Measurements from ENCODE around the gene ELAVL1.
A peak's percentile ranks its signal among the peaks of the same experiment; 100 is the strongest.
"Not testable (repeated sequence)": the region's sequence is repeated elsewhere in the genome, so short reads cannot be mapped to it uniquely, and the experiment has no call there.

Gene ELAVL1

GRCh38 chr19:7968008-7968795 lies 37.2 kb downstream of the ELAVL1 start:
- DNase-seq: no peak

GRCh38 chr19:7965921-7966665 lies 39.3 kb downstream of the ELAVL1 start:
- DNase-seq: no peak

- no peak for DNase-seq
Observed at GRCh38 chr19:7965259-7965841, 40.1 kb downstream of the ELAVL1 start.

- DNase-seq: no peak
Observed at GRCh38 chr19:7963566-7963965, 41.9 kb downstream of the ELAVL1 start.

DNA sequence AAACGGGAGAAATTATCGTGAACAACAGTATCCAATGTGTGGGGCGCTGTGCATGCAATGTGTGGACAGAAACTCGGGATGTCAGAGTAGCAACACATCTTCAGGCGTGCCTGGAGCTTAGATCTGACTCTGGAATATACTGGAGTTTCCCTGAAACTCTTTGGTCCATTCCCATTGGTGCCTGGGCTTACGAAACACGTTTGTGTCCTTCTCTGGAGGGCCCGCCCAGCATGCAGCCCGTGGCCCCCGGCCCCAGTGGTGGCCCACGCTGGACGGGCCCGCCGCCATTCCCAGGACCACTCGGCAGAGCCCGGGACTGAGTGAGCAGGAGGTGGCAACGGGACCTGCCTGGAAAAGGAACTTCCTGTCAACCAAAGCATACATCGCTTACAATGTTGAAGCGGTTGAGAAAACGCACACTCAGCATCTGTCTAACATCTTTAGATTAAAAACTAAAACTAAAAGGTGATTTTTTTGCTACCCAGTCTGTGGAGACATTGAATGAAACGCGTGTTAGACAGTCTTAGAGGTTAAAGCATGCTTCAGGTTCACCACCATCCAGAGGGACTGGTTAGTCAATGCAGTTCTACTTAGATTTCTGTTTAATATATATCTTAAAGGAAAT lies 42.7 kb downstream of the ELAVL1 start:
- no peak for DNase-seq

GRCh38 chr19:7961920-7962626 lies 43.4 kb downstream of the ELAVL1 start:
- no peak for DNase-seq

- not testable (repeated sequence) for DNase-seq
Observed at GRCh38 chr19:7961082-7961481, 44.4 kb downstream of the ELAVL1 start.

DNA sequence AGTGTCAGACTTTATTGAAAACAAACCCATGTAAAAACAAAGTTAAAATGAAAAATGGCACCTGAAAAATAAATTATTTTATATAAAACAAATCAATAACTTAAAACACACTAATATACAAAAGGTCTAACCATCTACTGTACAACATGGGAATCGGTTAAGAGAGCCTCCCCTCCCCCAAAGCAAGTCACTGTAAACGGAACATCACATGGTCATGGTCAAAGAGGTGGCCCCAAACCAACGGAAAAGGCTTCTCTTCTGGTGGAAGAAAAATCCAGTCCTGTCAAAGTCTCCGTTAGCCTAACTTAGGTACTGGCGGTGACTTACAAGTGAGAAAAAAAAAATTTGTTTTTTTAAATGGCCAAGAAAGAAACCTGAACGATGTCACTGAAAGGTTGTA lies 46.2 kb downstream of the ELAVL1 start:
- DNase-seq: no peak

DNA sequence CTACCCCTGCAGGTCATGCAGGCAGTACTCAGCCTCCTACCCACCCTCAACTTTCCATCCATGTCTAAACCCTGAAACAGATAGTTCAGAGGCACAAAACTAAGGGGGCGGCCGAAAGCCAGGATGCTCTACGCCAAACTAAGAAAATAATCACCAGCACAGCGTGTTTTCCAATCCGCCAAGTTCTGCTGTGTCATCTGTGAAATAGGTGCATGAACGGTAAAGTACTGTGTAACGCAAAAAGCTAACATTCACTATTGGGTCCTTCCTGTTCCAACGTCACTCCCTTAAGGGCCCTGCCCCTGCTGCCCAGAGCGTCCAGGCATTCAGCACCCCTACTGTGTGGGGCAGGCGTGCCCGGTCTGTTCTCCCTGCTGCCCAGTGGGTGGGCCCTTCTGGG lies 49.7 kb downstream of the ELAVL1 start:
- DNase-seq: no peak

- DNase-seq: no peak
Observed at GRCh38 chr19:7953576-7953975, 51.9 kb downstream of the ELAVL1 start.

- no peak for DNase-seq
Observed at GRCh38 chr19:7953060-7953459, 52.4 kb downstream of the ELAVL1 start.

DNA sequence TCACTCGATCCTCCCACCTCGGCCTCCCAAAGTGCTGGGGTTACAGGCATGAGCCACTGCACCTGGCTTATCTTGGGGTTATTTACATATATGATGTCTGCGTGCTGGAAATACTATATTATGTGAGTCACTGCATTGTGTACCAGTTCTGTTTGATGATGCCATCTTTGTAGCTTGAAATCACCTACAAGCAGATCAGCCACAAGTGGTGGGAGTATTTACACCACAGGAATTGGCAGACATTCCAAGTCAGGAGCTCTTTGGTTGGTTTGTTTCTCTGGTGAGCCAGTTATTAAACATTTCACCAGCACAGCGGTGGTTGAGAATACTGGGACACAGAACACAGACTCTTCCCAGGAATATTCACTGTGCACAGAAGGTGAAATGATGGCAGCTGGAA lies 57.5 kb downstream of the ELAVL1 start:
- no peak for DNase-seq

- peak; percentile 83 for DNase-seq
Observed at GRCh38 chr19:7944177-7944761, 61.2 kb downstream of the ELAVL1 start.

DNA sequence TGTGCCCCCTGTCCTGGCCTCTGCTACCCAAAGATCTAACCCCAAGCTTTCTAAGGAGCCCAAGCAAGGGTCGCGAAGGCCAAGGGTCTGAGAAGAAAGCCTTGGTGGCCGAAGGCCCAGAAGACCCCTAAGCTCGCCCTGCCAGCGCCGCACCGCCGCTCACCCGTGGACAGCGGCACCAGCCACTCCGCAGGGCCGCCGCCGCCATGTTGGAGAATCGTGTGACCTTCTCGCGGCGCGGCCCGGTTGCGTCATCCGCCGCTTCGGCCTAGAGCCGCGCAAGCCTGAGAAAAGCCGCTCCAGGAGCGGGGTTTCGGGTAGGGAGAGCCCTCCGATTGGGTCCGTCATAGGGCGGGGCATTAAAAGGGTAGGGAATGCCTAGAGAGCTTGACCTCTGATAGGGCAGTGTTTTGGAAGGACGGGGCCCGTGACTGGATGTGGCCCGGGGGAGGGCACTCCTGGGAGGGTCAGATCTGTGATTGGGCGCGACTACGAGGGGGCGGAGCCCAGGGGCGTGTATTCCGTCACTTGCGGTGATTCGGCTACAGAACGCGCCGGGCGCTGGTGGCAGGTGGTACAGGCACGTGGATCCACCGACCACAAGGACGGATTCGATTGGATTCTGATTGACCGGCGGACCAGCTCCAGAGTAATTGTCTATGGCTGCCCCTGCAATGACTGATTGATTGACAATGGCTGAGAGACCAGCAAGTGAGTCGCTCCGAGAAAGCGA lies 61.8 kb downstream of the ELAVL1 start, which contains the start of gene TIMM44:
Gene TIMM44, minus strand, starts transcription at position 223 of the 733 bp plus-strand sequence. Its CDS starts 15 bp downstream, at position 208.
- DNase-seq: peak; percentile 99

DNA sequence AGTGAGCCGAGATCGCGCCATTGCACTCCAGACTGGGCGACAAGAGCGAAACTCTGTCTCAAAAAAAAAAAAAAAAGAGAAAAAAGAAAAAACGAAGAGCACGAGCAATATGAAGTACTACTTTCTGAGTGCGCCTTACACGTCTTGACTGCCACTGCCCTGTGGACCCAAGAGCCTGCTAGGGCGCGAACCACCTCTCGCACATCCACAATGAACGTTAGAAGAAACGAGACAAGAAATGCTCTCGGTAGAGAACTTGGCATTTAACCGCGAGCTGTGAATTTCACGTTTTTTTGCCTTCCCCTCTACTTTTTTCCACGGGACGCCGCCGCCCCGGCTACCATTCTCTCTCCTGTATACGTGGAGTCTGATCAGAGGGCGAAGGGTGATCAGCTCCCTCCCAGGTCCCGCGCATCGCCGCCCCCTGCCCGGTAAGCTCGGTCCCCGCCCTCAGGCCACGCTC lies 62.4 kb downstream of the ELAVL1 start:
- DNase-seq: no peak

DNA sequence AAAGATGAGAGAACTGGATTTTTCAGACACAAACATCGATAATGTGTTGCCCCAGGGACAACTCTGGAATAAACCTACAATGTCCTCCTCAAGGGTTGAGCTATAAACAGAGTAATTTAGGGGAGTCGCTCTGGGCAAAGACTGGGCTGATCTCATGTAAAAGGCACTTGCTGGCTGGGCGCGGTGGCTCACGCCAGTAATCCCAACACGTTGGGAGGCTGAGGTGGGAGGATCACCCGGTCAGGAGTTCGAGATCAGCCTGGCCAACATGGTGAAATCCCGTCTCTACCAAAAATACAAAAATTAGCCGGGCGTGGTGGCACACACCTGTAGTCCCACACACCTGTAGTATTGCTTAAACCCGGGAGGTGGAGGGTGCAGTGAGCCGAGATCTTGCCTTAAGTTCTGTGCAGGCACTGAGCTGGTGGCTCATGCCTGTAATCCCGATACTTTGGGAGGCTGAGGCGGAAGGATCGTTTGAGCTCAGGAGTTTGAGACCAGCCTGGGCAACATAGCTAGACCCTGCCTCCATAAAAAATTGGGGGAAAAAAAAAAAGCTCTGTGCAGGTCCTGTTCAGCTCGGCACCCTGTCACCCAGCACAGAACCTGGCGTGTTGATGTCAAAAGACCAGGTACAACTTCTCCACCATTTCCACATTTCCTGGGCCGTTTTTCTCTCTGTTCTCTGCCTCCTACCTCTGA lies 63.4 kb downstream of the ELAVL1 start:
- DNase-seq: no peak

DNA sequence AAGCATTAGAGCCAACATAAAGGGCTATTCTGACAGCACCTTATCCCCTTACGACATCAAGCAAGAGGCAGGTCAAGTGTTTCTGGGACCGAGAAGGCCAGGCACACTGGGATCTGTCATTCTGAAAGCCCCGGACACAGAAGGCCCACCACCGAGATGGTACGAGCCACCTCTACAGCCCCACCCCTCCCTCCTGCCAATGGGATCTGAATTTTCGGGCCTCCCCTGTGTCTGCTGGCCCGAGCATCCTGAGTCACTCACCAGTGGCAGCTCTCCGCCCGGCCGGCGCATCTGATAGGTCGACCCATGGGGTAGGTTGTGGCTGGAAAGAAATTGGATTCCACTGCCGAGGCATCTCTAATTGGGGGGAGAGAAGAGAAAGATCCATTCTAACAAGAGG lies 64.6 kb downstream of the ELAVL1 start:
- DNase-seq: no peak

DNA sequence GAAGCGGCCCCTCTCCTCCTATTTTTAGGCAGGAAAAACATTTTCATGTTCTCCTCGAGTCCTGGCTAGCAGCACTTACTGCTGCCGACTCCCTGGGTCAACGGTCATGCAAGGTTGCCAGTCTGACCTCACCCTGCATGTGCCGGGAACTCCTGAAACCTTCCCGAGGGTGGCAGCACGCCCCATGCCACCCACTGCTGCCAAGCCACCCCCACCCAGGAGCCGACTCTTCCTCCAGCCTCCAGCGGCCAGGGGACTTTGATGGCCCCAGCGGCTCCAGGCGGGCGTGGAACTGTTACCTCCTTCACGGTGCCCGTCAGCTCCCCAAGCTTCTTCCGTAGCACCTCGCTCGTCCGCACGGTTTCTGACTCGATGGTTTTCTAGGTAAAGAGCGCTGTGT lies 70.7 kb downstream of the ELAVL1 start:
- DNase-seq: no peak

DNA sequence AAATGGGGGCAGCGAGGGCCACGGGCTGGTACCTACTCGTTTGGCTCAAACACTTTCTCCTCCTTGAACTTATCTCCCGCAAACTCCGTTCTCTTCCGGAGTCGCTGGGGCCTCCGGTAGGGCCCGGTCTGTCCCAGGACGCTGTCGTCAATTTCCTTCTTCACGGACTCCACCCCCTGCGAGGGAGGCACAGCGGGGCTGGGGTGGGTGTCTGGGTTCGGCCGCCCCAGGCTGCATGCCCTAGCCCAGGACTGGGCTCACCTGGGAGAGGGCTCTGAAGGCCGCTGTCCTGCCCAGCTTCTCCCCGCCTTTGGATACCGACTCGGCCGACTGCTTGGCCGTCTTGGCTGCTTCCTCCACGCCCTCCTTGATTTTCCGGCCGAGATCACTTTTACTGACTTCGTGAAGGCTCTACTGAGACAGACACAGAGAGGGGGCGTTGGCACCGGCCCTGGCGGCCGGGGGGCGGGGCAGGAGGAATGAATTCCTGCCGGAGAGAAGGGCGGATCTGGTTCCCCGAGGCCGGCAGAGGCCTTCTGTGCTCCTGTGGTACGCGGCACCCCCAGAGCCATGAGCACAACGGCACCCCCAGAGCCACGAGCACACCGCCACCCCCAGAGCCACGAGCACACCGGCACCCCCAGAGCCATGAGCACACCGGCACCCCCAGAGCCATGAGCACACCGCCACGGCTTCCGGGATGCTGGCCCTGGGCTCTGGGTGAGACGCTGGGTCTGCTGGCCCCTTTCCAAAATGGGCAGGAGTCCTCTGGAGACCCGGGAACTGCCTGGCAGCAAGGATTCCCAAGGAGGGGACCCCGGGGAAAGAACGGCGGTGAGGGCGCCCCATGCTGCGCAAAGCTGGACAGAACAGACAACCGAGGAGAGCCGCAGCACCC lies 71.4 kb downstream of the ELAVL1 start:
- no peak for DNase-seq

DNA sequence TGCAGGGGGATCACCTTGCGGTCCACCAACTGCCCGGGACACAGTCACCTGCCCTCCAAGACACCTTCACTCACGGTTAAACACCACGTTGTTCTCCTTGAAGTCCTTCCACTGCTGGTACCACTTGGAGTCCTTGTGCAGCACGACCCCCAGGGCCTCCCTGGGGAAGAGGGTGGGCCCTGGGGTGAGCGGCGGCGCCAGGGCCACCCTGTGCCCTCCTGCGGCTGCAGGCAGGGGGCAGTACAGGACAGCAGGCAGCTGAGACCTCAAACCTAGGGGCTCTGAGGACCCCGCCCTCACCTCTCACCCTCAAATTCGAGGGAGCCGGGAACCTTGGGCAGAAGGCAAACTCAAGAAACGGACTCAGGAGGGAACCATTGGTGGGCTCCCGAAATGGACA lies 72.0 kb downstream of the ELAVL1 start:
- no peak for DNase-seq

Measured in NCI-H446 treated with DMSO at 0.1 percent for 48 hours (cell line).